Nephron progenitor cell (in vitro differentiated cells): ENCODE data around the gene BBS1.

Experiments
- DNase-seq: peaks from one replicate; pipeline ENCODE4 v3.0.0; 2021
- H3K27ac Mint-ChIP-seq: 2 replicates; pipeline ENCODE4 v1.8.0; 2021; ENCODE audit warnings: mild to moderate bottlenecking, moderate library complexity, mixed read lengths
- H3K27me3 Mint-ChIP-seq: 2 replicates; pipeline ENCODE4 v1.8.0; 2021; ENCODE audit warnings: mild to moderate bottlenecking, low read depth, mixed read lengths; ENCODE audit not compliant: poor library complexity
- H3K36me3 Mint-ChIP-seq: 2 replicates; pipeline ENCODE4 v1.8.0; 2021; ENCODE audit warnings: low read depth, mixed read lengths
- H3K4me1 Mint-ChIP-seq: 2 replicates; pipeline ENCODE4 v1.8.0; 2021; ENCODE audit warnings: mixed read lengths
- H3K4me3 Mint-ChIP-seq: 2 replicates; pipeline ENCODE4 v1.8.0; 2021; ENCODE audit warnings: mild to moderate bottlenecking, moderate library complexity, mixed read lengths
- H3K9me3 Mint-ChIP-seq: 2 replicates; pipeline ENCODE4 v1.8.0; 2021; ENCODE audit warnings: mild to moderate bottlenecking, moderate library complexity, mixed read lengths
- TF ChIP-seq, protein P1 (sequence below): fragments of 200-600 bp; sonication (generic); IDR thresholded peaks from 2 replicates; pipeline ENCODE4 v1.5.0; 2021; ENCODE audit warnings: antibody characterized with exemption

Gene BBS1

DNA sequence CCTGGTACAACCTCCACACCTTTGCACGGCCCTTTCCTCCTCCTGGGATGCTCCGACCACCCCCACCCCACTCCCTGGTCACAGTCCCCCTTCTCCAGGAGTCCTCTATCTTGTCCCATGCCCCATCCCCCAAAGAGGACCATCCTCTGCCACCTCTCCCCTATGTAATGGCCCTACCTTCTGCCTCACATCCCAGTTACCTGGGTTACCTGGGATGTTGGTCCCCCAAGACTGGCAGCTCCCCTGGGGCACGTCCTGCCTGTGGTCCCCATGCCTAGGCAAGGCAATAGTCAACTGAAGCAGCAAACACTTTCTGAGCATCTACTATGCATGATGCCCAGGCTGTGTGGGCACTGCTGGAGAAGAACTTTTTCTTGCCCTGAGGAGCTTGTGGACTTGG, 45.0 kb downstream of the BBS1 start:
- Mint-ChIP-seq H3K4me1 (peaks cover 3% of the 10 kb centered on the region), H3K4me3 (no peak overlapping the region), H3K27ac (no peak overlapping the region), H3K9me3 (no peaks in the 10 kb centered on the region), H3K27me3 (no peaks in the 10 kb centered on the region), H3K36me3 (peaks cover 53% of the 10 kb centered on the region)
- TF ChIP-seq, protein P1, sequence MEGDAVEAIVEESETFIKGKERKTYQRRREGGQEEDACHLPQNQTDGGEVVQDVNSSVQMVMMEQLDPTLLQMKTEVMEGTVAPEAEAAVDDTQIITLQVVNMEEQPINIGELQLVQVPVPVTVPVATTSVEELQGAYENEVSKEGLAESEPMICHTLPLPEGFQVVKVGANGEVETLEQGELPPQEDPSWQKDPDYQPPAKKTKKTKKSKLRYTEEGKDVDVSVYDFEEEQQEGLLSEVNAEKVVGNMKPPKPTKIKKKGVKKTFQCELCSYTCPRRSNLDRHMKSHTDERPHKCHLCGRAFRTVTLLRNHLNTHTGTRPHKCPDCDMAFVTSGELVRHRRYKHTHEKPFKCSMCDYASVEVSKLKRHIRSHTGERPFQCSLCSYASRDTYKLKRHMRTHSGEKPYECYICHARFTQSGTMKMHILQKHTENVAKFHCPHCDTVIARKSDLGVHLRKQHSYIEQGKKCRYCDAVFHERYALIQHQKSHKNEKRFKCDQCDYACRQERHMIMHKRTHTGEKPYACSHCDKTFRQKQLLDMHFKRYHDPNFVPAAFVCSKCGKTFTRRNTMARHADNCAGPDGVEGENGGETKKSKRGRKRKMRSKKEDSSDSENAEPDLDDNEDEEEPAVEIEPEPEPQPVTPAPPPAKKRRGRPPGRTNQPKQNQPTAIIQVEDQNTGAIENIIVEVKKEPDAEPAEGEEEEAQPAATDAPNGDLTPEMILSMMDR = no peak
- no peak for DNase-seq

DNA sequence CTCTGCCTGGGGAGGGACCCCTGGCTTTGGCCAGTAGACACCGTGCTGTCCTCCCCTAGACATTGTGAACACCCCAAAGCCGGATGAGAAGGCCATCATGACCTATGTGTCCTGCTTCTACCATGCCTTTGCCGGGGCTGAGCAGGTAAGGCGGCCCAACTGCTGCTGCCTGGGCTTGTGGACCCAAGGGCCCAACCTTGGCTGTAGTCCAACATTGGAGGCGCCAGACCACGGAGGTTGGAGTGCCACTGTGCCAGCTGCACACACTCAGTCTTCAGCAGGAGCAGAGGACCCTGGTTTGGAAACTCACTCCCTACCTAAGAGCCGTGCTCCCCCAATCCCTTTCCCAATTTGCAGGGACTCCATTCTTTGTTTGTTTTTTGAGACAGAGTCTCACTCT, 45.7 kb downstream of the BBS1 start:
- Mint-ChIP-seq H3K36me3 (peaks cover 53% of the 10 kb centered on the region), H3K9me3 (no peaks in the 10 kb centered on the region), H3K27me3 (no peaks in the 10 kb centered on the region), H3K4me1 (no peaks in the 10 kb centered on the region), H3K27ac (no peak overlapping the region), H3K4me3 (no peak overlapping the region)
- TF ChIP-seq, protein P1 = no peak
- no peak for DNase-seq

DNA sequence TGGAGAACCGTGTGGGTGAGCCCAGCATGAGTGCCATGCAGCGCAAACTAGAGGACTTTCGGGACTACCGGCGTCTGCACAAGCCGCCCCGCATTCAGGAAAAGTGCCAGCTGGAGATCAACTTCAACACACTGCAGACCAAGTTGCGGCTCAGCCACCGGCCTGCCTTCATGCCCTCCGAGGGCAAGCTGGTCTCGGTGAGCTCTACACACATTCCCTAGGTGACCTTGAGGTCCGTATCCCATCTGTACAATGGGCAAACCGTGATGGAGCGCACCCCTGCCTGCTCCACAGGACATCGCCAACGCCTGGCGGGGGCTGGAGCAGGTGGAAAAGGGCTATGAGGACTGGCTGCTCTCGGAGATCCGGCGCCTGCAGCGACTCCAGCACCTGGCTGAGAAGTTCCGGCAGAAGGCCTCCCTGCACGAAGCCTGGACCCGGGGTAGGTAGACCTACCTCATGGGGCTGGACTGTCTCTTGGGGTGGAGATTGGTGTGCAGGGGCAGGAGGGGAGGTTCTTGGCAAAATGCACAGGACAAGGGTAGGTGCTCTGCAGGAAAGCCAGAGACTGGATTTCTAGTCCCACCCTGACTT, 47.4 kb downstream of the BBS1 start:
- Mint-ChIP-seq H3K27me3 (no peaks in the 10 kb centered on the region), H3K36me3 (peaks cover 51% of the 10 kb centered on the region), H3K9me3 (no peaks in the 10 kb centered on the region), H3K4me1 (no peaks in the 10 kb centered on the region), H3K27ac (no peak overlapping the region), H3K4me3 (no peak overlapping the region)
- DNase-seq = no peak
- TF ChIP-seq, protein P1 = no peak

DNA sequence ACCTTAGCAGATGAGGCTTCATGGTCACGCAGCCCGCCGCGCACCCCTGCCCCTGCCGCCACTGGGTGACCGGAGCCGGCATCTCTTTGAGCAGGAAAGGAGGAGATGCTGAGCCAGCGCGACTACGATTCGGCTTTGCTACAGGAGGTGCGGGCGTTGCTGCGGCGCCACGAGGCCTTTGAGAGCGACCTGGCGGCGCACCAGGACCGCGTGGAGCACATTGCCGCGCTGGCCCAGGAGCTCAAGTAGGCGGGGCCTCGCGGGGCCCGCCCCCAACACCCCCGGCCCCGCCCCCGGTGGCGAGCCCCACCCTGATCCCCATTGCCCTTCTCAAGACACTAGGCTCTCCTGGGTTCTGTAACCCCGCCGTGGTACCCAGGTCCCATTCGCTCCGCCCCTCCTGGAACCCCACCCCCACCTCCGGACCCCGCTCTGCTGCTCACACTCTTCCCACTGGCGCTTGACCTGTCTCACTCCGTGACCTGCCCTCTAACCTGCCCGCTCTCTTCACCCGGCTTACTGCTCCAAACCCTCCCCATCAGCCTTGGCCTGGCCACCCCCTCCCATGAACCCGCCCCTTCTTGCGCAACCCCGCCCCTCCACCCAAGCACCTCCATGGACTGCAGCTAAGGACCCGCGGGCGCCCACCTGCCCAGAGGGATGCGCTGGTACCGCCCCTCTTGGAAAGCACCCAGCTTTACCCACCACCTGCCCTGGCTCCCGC, 48.9 kb downstream of the BBS1 start:
- TF ChIP-seq, protein P1 = no peak
- Mint-ChIP-seq H3K9me3 (no peaks in the 10 kb centered on the region), H3K4me3 (no peak overlapping the region), H3K36me3 (peaks cover 49% of the 10 kb centered on the region), H3K27ac (no peak overlapping the region), H3K27me3 (no peaks in the 10 kb centered on the region), H3K4me1 (peaks cover 1% of the 10 kb centered on the region)
- no peak for DNase-seq

DNA sequence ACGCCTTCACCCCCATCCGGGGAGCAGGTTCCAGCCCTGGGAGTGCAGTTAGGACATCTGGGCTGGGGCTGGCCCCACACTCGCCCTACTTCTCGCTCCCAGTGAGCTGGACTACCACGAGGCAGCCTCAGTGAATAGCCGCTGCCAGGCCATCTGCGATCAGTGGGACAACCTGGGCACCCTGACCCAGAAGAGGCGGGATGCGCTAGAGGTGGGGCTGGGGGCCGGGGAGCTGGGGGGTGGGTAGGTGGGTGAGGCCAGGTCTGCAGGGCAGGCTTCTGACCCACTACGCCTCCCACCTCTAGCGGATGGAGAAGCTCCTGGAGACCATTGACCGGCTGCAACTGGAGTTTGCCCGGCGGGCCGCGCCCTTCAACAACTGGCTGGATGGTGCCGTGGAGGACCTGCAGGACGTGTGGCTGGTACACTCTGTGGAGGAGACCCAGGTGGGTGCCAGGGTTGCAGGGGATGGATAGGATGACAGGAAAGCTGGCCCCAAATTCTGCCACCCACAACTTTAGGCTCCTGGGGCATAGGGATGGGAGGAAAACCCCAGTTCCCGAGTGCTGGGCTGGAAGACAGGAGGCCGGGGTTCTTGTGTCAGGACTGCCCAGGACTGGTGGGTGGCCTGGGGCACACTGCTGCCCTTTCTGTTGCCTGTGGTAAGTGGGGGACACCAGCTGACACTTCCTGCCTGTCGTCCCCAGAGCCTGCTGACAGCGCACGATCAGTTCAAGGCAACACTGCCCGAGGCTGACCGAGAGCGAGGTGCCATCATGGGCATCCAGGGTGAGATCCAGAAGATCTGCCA, 49.6 kb downstream of the BBS1 start:
- H3K36me3 Mint-ChIP-seq = peaks cover 42% of the 10 kb centered on the region
- no peaks in the 10 kb centered on the region for H3K27me3 Mint-ChIP-seq
- H3K4me3 Mint-ChIP-seq = no peak overlapping the region
- H3K9me3 Mint-ChIP-seq = no peaks in the 10 kb centered on the region
- H3K27ac Mint-ChIP-seq = no peak overlapping the region
- no peak for DNase-seq
- TF ChIP-seq, protein P1 = no peak
- H3K4me1 Mint-ChIP-seq = peaks cover 8% of the 10 kb centered on the region
